Nephron progenitor cell (in vitro differentiated cells): ENCODE measurements around the gene CDH3.

Source experiments
- DNase-seq: peaks from one replicate; pipeline ENCODE4 v3.0.0; 2021
- H3K27ac Mint-ChIP-seq: 2 replicates; pipeline ENCODE4 v1.8.0; 2021; ENCODE audit warnings: mild to moderate bottlenecking, moderate library complexity, mixed read lengths
- H3K27me3 Mint-ChIP-seq: 2 replicates; pipeline ENCODE4 v1.8.0; 2021; ENCODE audit warnings: mild to moderate bottlenecking, low read depth, mixed read lengths; ENCODE audit not compliant: poor library complexity
- H3K36me3 Mint-ChIP-seq: 2 replicates; pipeline ENCODE4 v1.8.0; 2021; ENCODE audit warnings: low read depth, mixed read lengths
- H3K4me1 Mint-ChIP-seq: 2 replicates; pipeline ENCODE4 v1.8.0; 2021; ENCODE audit warnings: mixed read lengths
- H3K4me3 Mint-ChIP-seq: 2 replicates; pipeline ENCODE4 v1.8.0; 2021; ENCODE audit warnings: mild to moderate bottlenecking, moderate library complexity, mixed read lengths
- H3K9me3 Mint-ChIP-seq: 2 replicates; pipeline ENCODE4 v1.8.0; 2021; ENCODE audit warnings: mild to moderate bottlenecking, moderate library complexity, mixed read lengths
- TF ChIP-seq, protein P1 (sequence below): fragments of 200-600 bp; sonication (generic); IDR thresholded peaks from 2 replicates; pipeline ENCODE4 v1.5.0; 2021; ENCODE audit warnings: antibody characterized with exemption

The CDH3 gene

DNA sequence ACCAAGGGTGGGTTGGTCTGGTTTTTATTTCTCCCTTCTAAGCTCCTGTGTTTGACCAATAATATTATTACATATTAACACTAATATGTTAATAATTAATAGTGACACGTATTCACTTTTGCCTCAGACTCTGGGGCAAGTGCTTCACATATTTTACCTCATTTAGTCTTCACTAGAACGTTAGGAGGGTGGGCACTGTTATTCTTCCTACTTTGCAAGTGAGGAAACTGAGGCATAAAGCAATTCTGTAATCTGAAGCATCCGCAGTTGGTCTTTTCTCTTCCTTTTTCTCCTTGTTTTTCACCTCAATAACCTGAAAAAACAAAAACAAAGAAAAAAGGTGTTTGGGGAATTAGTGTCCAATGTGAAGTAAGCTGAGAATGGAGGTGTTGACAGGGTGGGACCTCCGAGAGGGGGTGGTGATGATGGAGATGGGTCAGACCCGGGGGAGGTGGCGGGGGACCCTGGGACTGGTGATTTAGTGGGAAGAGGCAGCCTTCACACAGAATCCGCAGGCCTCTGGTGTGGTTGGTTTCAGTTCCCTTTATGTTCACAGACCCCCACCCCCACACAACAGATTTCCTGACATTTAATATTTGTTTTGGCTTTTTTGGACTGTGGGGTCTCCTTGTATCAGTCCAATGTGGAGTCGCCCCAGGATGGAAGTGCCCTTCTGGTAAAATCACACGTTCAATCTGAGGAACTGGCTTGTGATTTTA is 95.7 kb downstream of the CDH3 start:
- no peak for DNase-seq
- Mint-ChIP-seq H3K27ac (peak overlapping the region; percentile 68), H3K27me3 (peaks cover 48% of the 10 kb centered on the region), H3K4me3 (peak overlapping the region; percentile 35), H3K4me1 (peaks cover 55% of the 10 kb centered on the region), H3K9me3 (no peaks in the 10 kb centered on the region), H3K36me3 (no peaks in the 10 kb centered on the region)
- TF ChIP-seq, protein P1, sequence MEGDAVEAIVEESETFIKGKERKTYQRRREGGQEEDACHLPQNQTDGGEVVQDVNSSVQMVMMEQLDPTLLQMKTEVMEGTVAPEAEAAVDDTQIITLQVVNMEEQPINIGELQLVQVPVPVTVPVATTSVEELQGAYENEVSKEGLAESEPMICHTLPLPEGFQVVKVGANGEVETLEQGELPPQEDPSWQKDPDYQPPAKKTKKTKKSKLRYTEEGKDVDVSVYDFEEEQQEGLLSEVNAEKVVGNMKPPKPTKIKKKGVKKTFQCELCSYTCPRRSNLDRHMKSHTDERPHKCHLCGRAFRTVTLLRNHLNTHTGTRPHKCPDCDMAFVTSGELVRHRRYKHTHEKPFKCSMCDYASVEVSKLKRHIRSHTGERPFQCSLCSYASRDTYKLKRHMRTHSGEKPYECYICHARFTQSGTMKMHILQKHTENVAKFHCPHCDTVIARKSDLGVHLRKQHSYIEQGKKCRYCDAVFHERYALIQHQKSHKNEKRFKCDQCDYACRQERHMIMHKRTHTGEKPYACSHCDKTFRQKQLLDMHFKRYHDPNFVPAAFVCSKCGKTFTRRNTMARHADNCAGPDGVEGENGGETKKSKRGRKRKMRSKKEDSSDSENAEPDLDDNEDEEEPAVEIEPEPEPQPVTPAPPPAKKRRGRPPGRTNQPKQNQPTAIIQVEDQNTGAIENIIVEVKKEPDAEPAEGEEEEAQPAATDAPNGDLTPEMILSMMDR: no peak

DNA sequence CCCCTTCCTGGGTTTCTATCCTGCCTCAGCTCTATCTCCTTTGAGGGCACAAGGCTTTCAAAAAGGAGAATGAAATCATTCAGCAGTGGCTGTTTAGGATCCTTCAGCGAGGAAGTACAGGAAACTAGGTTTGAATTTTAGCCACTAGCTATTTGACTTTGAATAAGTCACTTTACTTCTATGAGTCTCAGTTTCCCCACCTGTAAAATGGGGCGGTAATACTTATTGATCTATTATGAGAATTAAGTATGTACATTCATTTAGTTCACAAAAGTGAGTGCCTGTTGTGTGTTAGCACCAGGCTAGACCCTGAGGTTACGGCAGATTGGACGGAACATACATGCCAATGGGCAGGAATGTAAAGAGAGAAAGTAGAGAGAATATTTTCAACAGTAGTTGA is 98.6 kb downstream of the CDH3 start:
- H3K27me3 Mint-ChIP-seq: peaks cover 21% of the 10 kb centered on the region
- H3K27ac Mint-ChIP-seq: no peak overlapping the region
- TF ChIP-seq, protein P1: no peak
- no peaks in the 10 kb centered on the region for H3K9me3 Mint-ChIP-seq
- no peaks in the 10 kb centered on the region for H3K36me3 Mint-ChIP-seq
- H3K4me3 Mint-ChIP-seq: no peak overlapping the region
- peaks cover 50% of the 10 kb centered on the region for H3K4me1 Mint-ChIP-seq
- no peak for DNase-seq

DNA sequence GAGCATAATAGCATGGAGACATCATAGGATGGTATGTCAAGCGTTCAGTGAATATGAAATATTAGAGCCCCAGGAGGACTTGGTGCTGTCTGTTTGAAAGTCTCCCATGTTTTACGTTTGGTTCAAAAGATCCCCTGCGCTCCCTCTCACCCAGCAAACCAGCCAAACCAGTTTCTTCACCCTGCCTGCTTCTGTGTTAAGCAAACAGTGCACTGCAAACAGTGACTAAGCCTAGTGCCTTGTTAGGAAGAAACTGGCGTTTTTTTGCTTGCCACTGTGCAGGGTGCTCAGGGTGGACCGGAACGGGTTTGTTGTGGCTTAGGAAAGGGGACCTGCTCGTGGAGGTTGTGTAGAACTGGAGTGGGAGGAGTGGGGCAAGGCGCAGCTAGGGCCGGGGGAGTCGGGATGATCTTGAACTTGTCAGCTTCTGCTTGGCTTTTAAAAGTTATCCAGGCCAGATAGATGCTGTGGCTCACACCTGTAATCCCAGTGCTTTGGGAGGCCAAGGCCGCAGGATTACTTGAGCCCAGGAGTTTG is 99.7 kb downstream of the CDH3 start:
- Mint-ChIP-seq H3K9me3 (no peaks in the 10 kb centered on the region), H3K4me3 (no peak overlapping the region), H3K4me1 (peaks cover 50% of the 10 kb centered on the region), H3K27ac (no peak overlapping the region), H3K27me3 (peaks cover 18% of the 10 kb centered on the region), H3K36me3 (no peaks in the 10 kb centered on the region)
- TF ChIP-seq, protein P1: no peak
- no peak for DNase-seq

DNA sequence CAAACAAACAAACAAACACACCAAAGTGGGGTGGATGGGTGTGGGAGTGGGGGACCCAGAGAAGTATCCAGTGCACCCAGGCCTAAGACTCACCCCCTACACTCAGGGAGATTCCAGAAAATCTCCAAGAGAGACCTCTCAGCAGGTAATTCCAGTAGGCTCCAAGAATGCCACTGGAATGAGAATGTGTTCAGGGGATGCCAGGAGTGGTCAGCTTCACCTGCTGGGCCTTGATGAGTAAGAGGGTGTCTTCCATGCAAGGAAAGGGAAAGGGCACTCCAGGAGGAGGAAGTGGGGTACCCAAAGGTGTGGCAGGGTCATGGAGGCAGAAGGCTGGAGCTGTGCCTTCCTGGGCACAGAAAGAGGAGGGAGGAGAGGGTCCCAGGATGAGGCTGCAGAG is 101.8 kb downstream of the CDH3 start:
- no peak overlapping the region for H3K27ac Mint-ChIP-seq
- H3K4me1 Mint-ChIP-seq: peaks cover 29% of the 10 kb centered on the region
- no peaks in the 10 kb centered on the region for H3K36me3 Mint-ChIP-seq
- H3K4me3 Mint-ChIP-seq: no peak overlapping the region
- TF ChIP-seq, protein P1: no peak
- DNase-seq: no peak
- peaks cover 12% of the 10 kb centered on the region for H3K27me3 Mint-ChIP-seq
- H3K9me3 Mint-ChIP-seq: no peaks in the 10 kb centered on the region

DNA sequence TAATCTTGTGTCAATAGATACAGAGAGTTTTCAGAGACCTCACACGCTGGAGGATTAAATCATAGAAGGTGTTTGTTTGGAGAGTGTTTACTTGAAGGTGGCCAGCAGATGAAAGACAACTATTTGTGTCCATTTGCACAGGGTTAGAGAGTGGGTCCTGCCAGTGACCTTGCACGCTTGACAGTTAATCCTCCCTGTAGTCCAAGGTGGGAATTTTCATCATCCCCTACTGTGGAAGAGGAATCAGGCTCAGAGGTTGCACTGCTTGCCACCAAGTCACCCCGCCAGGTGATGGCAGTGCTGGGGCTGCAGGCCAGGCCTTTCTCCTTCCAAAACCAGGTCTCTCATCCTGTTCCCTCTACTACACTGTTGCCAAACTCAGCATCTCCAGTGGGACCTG is 104.3 kb downstream of the CDH3 start:
- peaks cover 18% of the 10 kb centered on the region for H3K4me1 Mint-ChIP-seq
- DNase-seq: no peak
- no peaks in the 10 kb centered on the region for H3K36me3 Mint-ChIP-seq
- peaks cover 9% of the 10 kb centered on the region for H3K27me3 Mint-ChIP-seq
- TF ChIP-seq, protein P1: no peak
- H3K4me3 Mint-ChIP-seq: no peak overlapping the region
- H3K9me3 Mint-ChIP-seq: no peaks in the 10 kb centered on the region
- H3K27ac Mint-ChIP-seq: no peak overlapping the region
